ENCODE results near the gene SEZ6L2. TPM values are rescaled to one million over a fixed set of nuclear protein-coding genes. Genes with fewer than 3 reads are reported as not detected.

Gene SEZ6L2
- 1.7 and 3.4 TPM in 2 replicates for total RNA-seq

DNA sequence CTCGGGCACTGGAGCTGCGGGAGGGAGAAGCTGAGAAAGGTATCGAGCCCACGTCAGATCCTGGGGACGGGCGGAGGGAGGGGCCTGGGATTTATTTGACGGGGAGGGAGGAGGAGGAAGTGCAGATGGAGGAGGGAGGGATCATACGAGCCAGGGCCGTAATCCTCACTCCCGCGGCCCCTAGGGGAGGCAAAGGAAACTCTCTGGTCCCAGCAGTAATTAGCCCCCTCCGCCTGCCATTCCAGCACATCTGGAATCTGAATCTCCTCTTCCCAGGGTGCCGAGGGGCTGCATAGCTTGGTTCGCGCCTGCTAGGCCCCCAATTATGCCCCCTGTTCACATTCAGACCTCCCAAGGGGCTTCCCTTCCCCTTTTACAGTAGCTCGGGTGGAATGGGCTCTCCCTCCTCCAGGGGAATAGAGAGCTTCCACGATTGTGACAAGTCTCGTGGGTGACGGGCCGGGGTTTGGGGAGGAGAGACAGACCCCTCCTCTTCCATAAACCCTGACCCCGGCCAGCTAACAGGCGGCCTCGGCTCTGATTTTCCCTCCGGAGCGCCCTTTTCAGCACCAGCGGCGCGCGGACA, at the start of gene SEZ6L2:
TSS of gene SEZ6L2 (minus strand) at position 35 of the 586 bp plus-strand sequence. CDS start 531 bp downstream, outside the sequence.

DNA sequence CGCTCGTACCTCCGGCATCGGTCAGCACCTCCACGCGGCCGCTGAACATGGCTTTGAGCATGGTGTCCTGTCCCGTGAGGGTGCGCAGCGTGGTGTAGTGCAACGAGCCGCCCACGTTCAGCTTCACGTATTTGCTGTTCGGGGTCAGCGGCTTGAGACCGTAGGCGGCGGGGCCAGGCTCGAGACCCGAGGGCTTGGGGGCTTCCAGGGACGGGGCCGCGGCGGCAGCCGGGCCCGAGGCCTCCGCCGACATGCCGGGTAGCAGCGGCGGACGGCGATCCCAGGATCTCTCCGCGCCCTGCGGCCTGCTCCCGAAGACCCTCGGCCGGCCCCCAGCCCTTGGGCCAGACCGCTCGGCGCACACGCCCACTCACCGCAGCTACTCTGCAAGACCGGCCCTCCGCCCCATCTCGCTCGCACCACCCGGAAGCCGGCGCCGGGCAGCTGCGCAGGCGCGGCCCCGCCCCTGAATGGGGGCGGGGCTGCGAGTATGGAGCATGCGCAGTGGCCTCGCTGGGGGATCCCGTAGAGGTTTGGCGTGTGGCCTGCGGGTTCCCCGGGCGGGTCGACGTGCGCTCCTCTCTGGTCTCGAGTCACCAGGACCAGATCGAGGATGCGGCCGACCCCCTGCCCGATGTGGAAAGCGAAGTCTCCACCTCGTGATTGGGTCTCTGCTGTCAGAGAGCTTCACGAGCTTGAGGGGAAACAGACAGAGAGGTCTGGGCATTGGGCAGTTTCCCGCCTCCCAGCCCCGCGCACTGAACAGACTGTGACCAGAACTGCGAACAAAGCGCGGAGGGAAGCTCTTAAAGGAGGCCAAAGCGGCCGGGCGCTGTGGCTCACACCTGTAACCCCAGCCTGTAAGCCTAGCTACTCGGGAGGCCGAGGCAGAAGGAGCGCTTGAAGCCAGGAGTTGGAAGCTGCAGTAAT, 26.7 kb upstream of the SEZ6L2 start, which contains the start of gene KCTD13:
TSS of gene KCTD13 (minus strand) at position 446 of the 930 bp plus-strand sequence. CDS start at position 253, 193 bp downstream.

DNA sequence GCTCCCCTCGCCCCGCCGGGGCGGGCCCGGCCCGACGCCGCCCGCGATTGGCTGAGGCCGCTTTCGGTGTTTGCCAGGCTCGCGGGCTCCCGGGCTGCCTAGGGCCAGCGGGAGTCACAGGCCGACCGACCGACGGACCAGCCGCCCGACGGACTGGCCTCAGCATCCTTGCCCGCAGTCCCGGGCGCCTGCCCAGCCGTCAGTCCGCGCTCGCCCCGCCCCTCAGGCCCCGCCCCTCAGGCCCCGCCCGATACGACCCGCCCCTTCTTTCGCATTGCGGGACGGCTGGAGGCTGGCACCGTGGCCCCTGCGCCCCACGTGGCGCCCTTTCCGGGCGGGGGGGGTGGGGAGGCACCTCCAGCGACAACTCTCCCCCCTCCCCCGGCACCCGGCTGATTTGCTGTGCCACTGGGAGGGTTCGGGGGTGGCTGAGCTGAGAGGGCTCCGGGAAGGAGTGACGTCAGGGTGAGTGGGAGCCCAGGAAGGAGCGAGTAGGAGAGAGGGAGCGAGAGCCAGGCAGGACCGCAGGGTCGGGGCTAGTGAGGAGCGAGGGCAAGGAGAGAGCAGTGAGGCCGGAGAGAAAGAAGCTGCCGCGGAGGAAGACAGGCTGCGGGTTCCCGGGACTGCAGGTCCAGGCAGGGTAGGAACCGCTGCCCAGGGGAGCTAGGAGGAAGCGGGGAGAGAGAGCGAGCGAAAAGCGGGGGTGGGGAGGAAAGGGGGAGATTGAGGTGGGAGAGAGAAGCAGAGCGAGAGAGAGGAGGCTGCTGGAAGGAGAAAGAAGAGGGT, 945 bp upstream of the SEZ6L2 start, which contains the start of gene ASPHD1:
TSS of gene ASPHD1 (plus strand) at position 387 of the 786 bp plus-strand sequence. CDS start 484 bp downstream, outside the sequence.

DNA sequence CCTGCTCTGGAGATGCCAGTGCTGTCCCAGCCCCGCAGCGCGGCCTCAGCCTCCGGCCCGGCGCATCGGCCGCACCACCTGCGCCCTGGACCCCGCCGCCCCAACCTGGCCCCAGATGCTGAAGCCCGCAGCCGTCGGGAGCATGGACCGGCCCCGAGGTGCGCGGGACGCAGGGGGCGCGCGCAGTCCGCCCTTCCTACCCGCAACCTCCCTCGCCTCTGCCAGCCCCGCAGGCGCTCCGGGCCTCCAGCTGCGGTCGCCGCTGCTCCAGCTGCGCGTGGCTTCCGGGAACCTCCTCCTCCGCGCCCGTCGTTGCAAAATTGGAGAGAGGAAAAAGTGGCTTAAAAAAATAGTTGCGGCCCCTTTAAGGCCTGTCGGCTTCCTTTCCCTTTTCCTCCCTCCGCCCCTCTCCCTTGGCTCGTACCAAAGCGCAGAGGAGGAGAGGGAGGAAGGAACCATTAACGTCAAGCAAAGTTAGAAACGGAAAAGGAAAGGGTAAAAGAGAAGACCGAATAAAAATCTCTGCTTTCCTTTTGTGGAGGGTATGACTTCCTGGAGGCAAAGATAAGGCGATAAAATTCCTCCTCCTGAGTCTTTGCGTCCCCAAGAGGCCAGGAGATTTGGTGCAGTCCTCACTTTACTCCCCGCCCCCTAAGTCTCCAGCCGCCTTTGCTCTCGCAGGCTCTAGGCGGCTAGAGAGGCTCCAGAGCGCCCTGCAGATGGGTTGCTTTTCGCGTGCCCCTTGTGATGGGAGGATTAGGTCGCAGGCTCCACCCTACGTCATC, 36.3 kb downstream of the SEZ6L2 start, which contains the start of gene CDIPT:
TSS of gene CDIPT (minus strand) at position 343 of the 785 bp plus-strand sequence. CDS start 369 bp downstream, outside the sequence.

Other genes with a start within 250 kb of the SEZ6L2 start
- not detected in 2 replicates for gene SPN, start 236.3 kb downstream of the SEZ6L2 start, total RNA-seq
- gene QPRT, start 220.4 kb downstream of the SEZ6L2 start, total RNA-seq: 49.1 and 53.6 TPM in 2 replicates
- gene C16orf54, start 153.6 kb downstream of the SEZ6L2 start, total RNA-seq: not detected in 2 replicates
- not detected in 2 replicates for gene ZG16, start 121.3 kb downstream of the SEZ6L2 start, total RNA-seq
- 110 and 114 TPM in 2 replicates for gene KIF22, start 108.8 kb downstream of the SEZ6L2 start, total RNA-seq
- 262 and 274 TPM in 2 replicates for gene MAZ, start 93.0 kb downstream of the SEZ6L2 start, total RNA-seq
- 0.67 and 0.89 TPM in 2 replicates for gene PRRT2, start 87.4 kb downstream of the SEZ6L2 start, total RNA-seq
- gene PAGR1, start 83.4 kb downstream of the SEZ6L2 start, total RNA-seq: 40.0 and 42.4 TPM in 2 replicates
- 311 and 319 TPM in 2 replicates for gene MVP, start 79.1 kb downstream of the SEZ6L2 start, total RNA-seq
- 80.6 and 87.8 TPM in 2 replicates for gene CDIPT, start 36.3 kb downstream of the SEZ6L2 start, total RNA-seq
- gene ASPHD1, start 938 bp upstream of the SEZ6L2 start, total RNA-seq: 2.9 and 4.8 TPM in 2 replicates
- 7.2 and 8.6 TPM in 2 replicates for gene KCTD13, start 26.7 kb upstream of the SEZ6L2 start, total RNA-seq
- gene TMEM219, start 62.5 kb upstream of the SEZ6L2 start, total RNA-seq: 99.9 and 105 TPM in 2 replicates
- gene TAOK2, start 74.3 kb upstream of the SEZ6L2 start, total RNA-seq: 27.4 and 30.8 TPM in 2 replicates
- gene HIRIP3, start 96.1 kb upstream of the SEZ6L2 start, total RNA-seq: 17.3 and 18.7 TPM in 2 replicates
- gene INO80E, start 96.7 kb upstream of the SEZ6L2 start, total RNA-seq: 101 and 119 TPM in 2 replicates
- gene DOC2A, start 111.5 kb upstream of the SEZ6L2 start, total RNA-seq: 0.30 and 0.34 TPM in 2 replicates
- gene C16orf92, start 123.6 kb upstream of the SEZ6L2 start, total RNA-seq: not detected in 2 replicates
- gene TLCD3B, start 131.7 kb upstream of the SEZ6L2 start, total RNA-seq: 0.15 and 0.34 TPM in 2 replicates
- 1,260 and 1,271 TPM in 2 replicates for gene ALDOA, start 166.2 kb upstream of the SEZ6L2 start, total RNA-seq
- gene PPP4C, start 176.4 kb upstream of the SEZ6L2 start, total RNA-seq: 123 and 132 TPM in 2 replicates
- under 0.01 and 0.15 TPM in 2 replicates for gene TBX6, start 192.4 kb upstream of the SEZ6L2 start, total RNA-seq
- gene YPEL3, start 196.7 kb upstream of the SEZ6L2 start, total RNA-seq: 25.9 and 28.7 TPM in 2 replicates
- gene GDPD3, start 214.0 kb upstream of the SEZ6L2 start, total RNA-seq: 0.17 and 0.74 TPM in 2 replicates
- 67.2 and 82.8 TPM in 2 replicates for gene MAPK3, start 223.7 kb upstream of the SEZ6L2 start, total RNA-seq

Data from bronchus fibroblast of lung (primary cell).